Fibroblast of pulmonary artery (primary cell): ENCODE results near the gene EXOC6.

Experiments used
- DNase-seq: peaks from one replicate; pipeline ENCODE4 v3.0.0-alpha.2; 2010; ENCODE audit warnings: low read depth
- H3K4me3 ChIP-seq: replicated peaks from 2 replicates; pipeline ENCODE4 v1.5.1; 2011; ENCODE audit warnings: low read depth, mild to moderate bottlenecking, control low read depth, low read length, moderate library complexity
- TF ChIP-seq, protein P1 (sequence below): IDR thresholded peaks from 2 replicates; pipeline ENCODE4 v1.5.1; 2011; ENCODE audit warnings: mild to moderate bottlenecking, control low read depth, low read length, inconsistent platforms; ENCODE audit errors: missing control alignments

Gene EXOC6

GRCh38 chr10:92961638-92962037 lies 113.3 kb downstream of the EXOC6 start:
- no peak for DNase-seq
- no peak overlapping the region for H3K4me3 ChIP-seq
- TF ChIP-seq, protein P1, sequence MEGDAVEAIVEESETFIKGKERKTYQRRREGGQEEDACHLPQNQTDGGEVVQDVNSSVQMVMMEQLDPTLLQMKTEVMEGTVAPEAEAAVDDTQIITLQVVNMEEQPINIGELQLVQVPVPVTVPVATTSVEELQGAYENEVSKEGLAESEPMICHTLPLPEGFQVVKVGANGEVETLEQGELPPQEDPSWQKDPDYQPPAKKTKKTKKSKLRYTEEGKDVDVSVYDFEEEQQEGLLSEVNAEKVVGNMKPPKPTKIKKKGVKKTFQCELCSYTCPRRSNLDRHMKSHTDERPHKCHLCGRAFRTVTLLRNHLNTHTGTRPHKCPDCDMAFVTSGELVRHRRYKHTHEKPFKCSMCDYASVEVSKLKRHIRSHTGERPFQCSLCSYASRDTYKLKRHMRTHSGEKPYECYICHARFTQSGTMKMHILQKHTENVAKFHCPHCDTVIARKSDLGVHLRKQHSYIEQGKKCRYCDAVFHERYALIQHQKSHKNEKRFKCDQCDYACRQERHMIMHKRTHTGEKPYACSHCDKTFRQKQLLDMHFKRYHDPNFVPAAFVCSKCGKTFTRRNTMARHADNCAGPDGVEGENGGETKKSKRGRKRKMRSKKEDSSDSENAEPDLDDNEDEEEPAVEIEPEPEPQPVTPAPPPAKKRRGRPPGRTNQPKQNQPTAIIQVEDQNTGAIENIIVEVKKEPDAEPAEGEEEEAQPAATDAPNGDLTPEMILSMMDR: no peak

DNA sequence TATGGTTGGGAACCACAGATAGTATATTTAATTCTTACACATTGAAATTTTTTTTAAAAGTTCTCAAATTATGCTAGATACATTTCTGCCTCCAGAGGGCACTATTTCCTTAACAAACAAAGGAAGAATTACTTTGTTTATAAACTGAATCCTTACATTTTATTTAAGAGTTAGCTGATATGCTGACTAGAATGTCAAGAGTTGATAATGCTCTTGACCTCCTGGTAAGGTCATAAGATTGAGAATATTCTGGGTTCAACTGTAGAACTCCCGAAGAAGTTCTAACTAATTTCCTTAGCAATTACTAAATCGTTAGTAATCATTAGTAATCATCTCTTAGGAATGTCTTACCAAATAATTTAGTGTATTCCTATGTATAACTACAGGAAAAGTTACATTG lies 117.0 kb downstream of the EXOC6 start:
- DNase-seq: peak; percentile 80
- H3K4me3 ChIP-seq: no peak overlapping the region
- TF ChIP-seq, protein P1: peak; percentile 60

GRCh38 chr10:92967641-92968040 lies 119.3 kb downstream of the EXOC6 start:
- DNase-seq: no peak
- TF ChIP-seq, protein P1: no peak

GRCh38 chr10:92969151-92969550 lies 120.8 kb downstream of the EXOC6 start:
- no peak overlapping the region for H3K4me3 ChIP-seq
- no peak for DNase-seq
- TF ChIP-seq, protein P1: no peak

More at GRCh38 chr10:92967641-92968040, 119.3 kb downstream of the EXOC6 start:
- no peak overlapping the region for H3K4me3 ChIP-seq

DNA sequence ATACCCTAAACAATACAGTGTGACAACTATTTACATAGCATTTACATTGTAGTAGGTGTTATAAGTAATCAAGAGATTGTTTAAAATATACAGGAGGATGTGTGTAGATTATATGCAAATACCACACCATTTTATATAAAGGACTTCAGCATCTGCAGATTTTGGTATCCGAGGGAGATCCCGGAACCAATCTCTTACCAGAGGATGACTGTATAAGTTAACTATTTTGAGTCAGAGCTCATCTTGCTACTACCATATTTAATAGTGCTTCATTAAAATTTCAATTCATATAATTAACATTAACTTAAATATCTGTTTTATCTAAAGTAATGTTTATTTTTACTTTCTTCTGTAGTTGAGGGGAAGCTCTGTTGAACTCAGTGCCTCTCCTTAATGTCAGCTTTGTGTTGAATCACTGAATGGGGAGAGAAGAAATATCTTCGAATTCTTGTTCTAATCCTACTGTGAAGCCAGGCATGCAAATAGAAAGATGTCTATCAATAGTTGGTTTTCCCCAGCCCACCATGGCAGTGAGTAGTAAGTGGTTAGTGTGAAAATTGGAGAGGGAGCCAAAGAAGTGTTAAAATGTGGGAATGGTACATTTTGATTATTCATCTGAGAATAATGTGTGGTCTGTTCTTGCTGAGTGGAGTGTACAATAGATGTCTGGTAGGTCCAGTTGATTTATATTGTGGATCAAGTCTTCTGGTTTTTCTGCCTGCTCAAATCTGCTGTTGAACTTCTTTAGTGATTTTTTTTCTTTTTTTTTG lies 122.2 kb downstream of the EXOC6 start:
- H3K4me3 ChIP-seq: no peak overlapping the region
- DNase-seq: no peak
- TF ChIP-seq, protein P1: no peak

GRCh38 chr10:92972066-92972870 lies 123.9 kb downstream of the EXOC6 start:
- DNase-seq: peak; percentile 84
- TF ChIP-seq, protein P1: no peak
- no peak overlapping the region for H3K4me3 ChIP-seq
